ENCODE results near the gene SURF2. TPM values are rescaled to one million over a fixed set of nuclear protein-coding genes. Genes with fewer than 3 reads are reported as not detected.
"Not testable (repeated sequence)": the region's sequence is repeated elsewhere in the genome, so short reads cannot be mapped to it uniquely, and the experiment has no call there.

SURF2 gene
- total and polyA plus RNA-seq, 11 donors, result 10.0 to 41.1 (median 14.0) TPM

- Histone ChIP-seq H3K36me3 (no peaks in the 10 kb centered on the region), H3K27ac (no peak overlapping the region), H3K27me3 (peaks cover 0 to 12% (median 0%) of the 10 kb centered on the region in 9 donors), H3K9me3 (no peaks in the 10 kb centered on the region), H3K4me3 (no peak overlapping the region), H3K4me1 (no peaks in the 10 kb centered on the region)
- no peak for TF ChIP-seq POLR2A (IDR thresholded peaks at IDR 0.05)
- no peak for TF ChIP-seq CTCF (IDR thresholded peaks at IDR 0.05)
- no peak for ATAC-seq
- 82 to 87% (median 84%) methylated on average over 12 to 13 of the region's 13 CpGs for WGBS, 4 donors
- intact Hi-C loops (cut with DNase I), result no loop called here
- no peak for DNase-seq
Measured at GRCh38 chr9:133389562-133389961, 33.2 kb downstream of the SURF2 start.

GRCh38 chr9:133390713-133391112 lies 34.4 kb downstream of the SURF2 start:
- no peak for TF ChIP-seq CTCF (IDR thresholded peaks at IDR 0.05)
- no peak for TF ChIP-seq POLR2A (IDR thresholded peaks at IDR 0.05)
- Histone ChIP-seq H3K9me3 (no peaks in the 10 kb centered on the region), H3K4me3 (no peak overlapping the region), H3K36me3 (no peaks in the 10 kb centered on the region), H3K4me1 (no peaks in the 10 kb centered on the region), H3K27ac (no peak overlapping the region), H3K27me3 (peaks cover 0 to 19% (median 0%) of the 10 kb centered on the region in 9 donors)
- intact Hi-C loops (cut with DNase I), result no loop called here
- 81 to 90% (median 85%) methylated on average over 7 of the region's 7 CpGs for WGBS, 4 donors
- peak in 1 of 5 donors; percentile 18 for DNase-seq
- no peak for ATAC-seq

GRCh38 chr9:133391449-133391848 lies 35.1 kb downstream of the SURF2 start:
- WGBS, 4 donors, result 49 to 73% (median 54%) methylated on average over 2 to 3 of the region's 4 CpGs
- intact Hi-C loops (cut with DNase I), result not testable (repeated sequence)

GRCh38 chr9:133392308-133392707 lies 36.0 kb downstream of the SURF2 start:
- 89 to 99% (median 97%) methylated on average over 3 of the region's 3 CpGs for WGBS, 4 donors
- H3K27me3 ChIP-seq, result peaks cover 0 to 19% (median 0%) of the 10 kb centered on the region in 9 donors
- DNase-seq; intact Hi-C loops (cut with DNase I); H3K27ac ChIP-seq; ATAC-seq; H3K4me1 ChIP-seq; H3K9me3 ChIP-seq; H3K4me3 ChIP-seq; H3K36me3 ChIP-seq: not testable (repeated sequence)

More at GRCh38 chr9:133391449-133391848, 35.1 kb downstream of the SURF2 start:
- H3K36me3 ChIP-seq, H3K4me1 ChIP-seq, ATAC-seq, H3K9me3 ChIP-seq, DNase-seq, H3K27ac ChIP-seq, H3K4me3 ChIP-seq: not testable (repeated sequence)
- H3K27me3 ChIP-seq, result peaks cover 0 to 19% (median 0%) of the 10 kb centered on the region in 9 donors

GRCh38 chr9:133393399-133393798 lies 37.0 kb downstream of the SURF2 start:
- DNase-seq (no peak), ATAC-seq (no peak)
- H3K27ac ChIP-seq, result no peak overlapping the region
- H3K27me3 ChIP-seq, result peaks cover 0 to 19% (median 0%) of the 10 kb centered on the region in 9 donors
- H3K9me3 ChIP-seq, result no peaks in the 10 kb centered on the region
- H3K4me3 ChIP-seq, result no peak overlapping the region
- H3K4me1 ChIP-seq, result no peaks in the 10 kb centered on the region
- no peaks in the 10 kb centered on the region for H3K36me3 ChIP-seq
- intact Hi-C loops (cut with DNase I), result no loop called here
- TF ChIP-seq POLR2A (IDR thresholded peaks at IDR 0.05), result no peak
- no peak for TF ChIP-seq CTCF (IDR thresholded peaks at IDR 0.05)
- 85 to 93% (median 89%) methylated on average over 3 of the region's 3 CpGs for WGBS, 4 donors

All from heart left ventricle (tissue), 16 donors.